SU-DHL-6 (cell line): ENCODE results near the gene HSPA9.

Experiments used
- EZH2phosphoT487 ChIP-seq: fragments of 200-600 bp; sonication (generic), shearing (Covaris generic); conservative IDR thresholded peaks from 2 replicates; pipeline ENCODE4 v1.6.1; 2018; ENCODE audit warnings: mild to moderate bottlenecking, antibody characterized with exemption, low read length, moderate library complexity, mixed read lengths
- TF ChIP-seq, protein P1 (sequence below): fragments of 200-600 bp; sonication (generic); IDR thresholded peaks from one replicate; pipeline ENCODE4 v1.5.1; 2017; ENCODE audit warnings: antibody characterized with exemption, mild to moderate bottlenecking, low read length, moderate library complexity; ENCODE audit not compliant: insufficient read depth, poor library complexity, severe bottlenecking

DNA sequence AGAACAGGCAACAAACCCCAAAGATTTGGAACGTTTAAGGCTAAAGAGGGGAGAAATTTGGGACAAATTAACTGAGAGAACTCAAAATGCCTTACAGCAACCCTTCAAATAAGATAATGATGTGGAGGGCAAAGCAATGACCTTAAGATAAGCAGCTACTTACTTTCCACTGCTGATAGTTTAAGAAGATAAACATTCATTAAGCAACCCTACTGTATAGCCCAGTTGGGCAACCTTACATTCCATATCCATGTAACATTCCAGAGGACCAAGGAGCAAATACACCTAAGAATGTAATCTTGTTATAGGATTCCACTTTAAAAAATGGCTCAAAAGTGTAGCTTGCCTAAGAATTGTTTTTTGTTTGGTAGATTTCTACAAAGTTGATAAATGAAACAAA is 47.0 kb downstream of the HSPA9 start:
- TF ChIP-seq, protein P1, sequence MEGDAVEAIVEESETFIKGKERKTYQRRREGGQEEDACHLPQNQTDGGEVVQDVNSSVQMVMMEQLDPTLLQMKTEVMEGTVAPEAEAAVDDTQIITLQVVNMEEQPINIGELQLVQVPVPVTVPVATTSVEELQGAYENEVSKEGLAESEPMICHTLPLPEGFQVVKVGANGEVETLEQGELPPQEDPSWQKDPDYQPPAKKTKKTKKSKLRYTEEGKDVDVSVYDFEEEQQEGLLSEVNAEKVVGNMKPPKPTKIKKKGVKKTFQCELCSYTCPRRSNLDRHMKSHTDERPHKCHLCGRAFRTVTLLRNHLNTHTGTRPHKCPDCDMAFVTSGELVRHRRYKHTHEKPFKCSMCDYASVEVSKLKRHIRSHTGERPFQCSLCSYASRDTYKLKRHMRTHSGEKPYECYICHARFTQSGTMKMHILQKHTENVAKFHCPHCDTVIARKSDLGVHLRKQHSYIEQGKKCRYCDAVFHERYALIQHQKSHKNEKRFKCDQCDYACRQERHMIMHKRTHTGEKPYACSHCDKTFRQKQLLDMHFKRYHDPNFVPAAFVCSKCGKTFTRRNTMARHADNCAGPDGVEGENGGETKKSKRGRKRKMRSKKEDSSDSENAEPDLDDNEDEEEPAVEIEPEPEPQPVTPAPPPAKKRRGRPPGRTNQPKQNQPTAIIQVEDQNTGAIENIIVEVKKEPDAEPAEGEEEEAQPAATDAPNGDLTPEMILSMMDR, result no peak
- TF ChIP-seq EZH2phosphoT487, result no peak
